Esophagus (tissue), 2 donors: Measurements from ENCODE around the gene PDXP. TPM values are rescaled to one million over a fixed set of nuclear protein-coding genes. Genes with fewer than 3 reads are reported as not detected.
A peak's percentile ranks its signal among the peaks of the same experiment; 100 is the strongest.
"Not testable (repeated sequence)": the region's sequence is repeated elsewhere in the genome, so short reads cannot be mapped to it uniquely, and the experiment has no call there.

ENCODE experiments used
- H3K27ac ChIP-seq, 2 donors: one replicate each; pipeline ENCODE4 v1.5.1; 2013; ENCODE audit warnings: low read depth in 2 of 2, mild to moderate bottlenecking in 2 of 2, inconsistent platforms in 1 of 2, low read length in 1 of 2, moderate library complexity in 1 of 2
- H3K27me3 ChIP-seq, 2 donors: one replicate each; pipeline ENCODE4 v1.6.1; 2013; ENCODE audit warnings: low read length in 2 of 2, control low read depth in 1 of 2, mild to moderate bottlenecking in 1 of 2; ENCODE audit not compliant: insufficient read depth in 2 of 2, control insufficient read depth in 1 of 2
- H3K36me3 ChIP-seq, 2 donors: one replicate each; pipeline ENCODE4 v1.6.1; 2013; ENCODE audit warnings: low read length in 1 of 2; ENCODE audit not compliant: control insufficient read depth in 2 of 2, insufficient read depth in 2 of 2
- H3K4me1 ChIP-seq, 2 donors: one replicate each; pipeline ENCODE4 v1.6.1; 2013; ENCODE audit warnings: low read length in 1 of 2; ENCODE audit not compliant: control insufficient read depth in 2 of 2, insufficient read depth in 2 of 2
- H3K4me3 ChIP-seq, 2 donors: one replicate each; pipeline ENCODE4 v1.5.1; 2013; ENCODE audit warnings: low read length in 2 of 2, mild to moderate bottlenecking in 2 of 2, low read depth in 1 of 2, moderate library complexity in 1 of 2
- H3K9me3 ChIP-seq, 2 donors: one replicate each; pipeline ENCODE4 v1.6.1; 2013; ENCODE audit warnings: mild to moderate bottlenecking in 2 of 2, low read depth in 1 of 2, low read length in 1 of 2, moderate library complexity in 1 of 2; ENCODE audit not compliant: control insufficient read depth in 2 of 2, insufficient read depth in 1 of 2
- WGBS, 2 donors: extraction: QIAGEN DNeasy Blood & Tissue Kit; methylation state at CpG; one replicate each; pipeline ENCODE4 v1.1.7; 2013; 5-methylcytosine and 5-hydroxymethylcytosine counted together
- polyA plus RNA-seq, 2 donors: library from polyadenylated mRNA; stranded (reverse); fragments of 200-250 nt; gene quantifications; one replicate each; pipeline ENCODE4 v1.2.3, GENCODE V29; 2013
- donor health status: healthy with polysubstance abuse.
- donor health status: Bipolar disorder and iron deficiency.

PDXP gene, protein sequence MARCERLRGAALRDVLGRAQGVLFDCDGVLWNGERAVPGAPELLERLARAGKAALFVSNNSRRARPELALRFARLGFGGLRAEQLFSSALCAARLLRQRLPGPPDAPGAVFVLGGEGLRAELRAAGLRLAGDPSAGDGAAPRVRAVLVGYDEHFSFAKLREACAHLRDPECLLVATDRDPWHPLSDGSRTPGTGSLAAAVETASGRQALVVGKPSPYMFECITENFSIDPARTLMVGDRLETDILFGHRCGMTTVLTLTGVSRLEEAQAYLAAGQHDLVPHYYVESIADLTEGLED
- polyA plus RNA-seq, result 1 to 10 TPM; 1.4 to 2.2 TPM

DNA sequence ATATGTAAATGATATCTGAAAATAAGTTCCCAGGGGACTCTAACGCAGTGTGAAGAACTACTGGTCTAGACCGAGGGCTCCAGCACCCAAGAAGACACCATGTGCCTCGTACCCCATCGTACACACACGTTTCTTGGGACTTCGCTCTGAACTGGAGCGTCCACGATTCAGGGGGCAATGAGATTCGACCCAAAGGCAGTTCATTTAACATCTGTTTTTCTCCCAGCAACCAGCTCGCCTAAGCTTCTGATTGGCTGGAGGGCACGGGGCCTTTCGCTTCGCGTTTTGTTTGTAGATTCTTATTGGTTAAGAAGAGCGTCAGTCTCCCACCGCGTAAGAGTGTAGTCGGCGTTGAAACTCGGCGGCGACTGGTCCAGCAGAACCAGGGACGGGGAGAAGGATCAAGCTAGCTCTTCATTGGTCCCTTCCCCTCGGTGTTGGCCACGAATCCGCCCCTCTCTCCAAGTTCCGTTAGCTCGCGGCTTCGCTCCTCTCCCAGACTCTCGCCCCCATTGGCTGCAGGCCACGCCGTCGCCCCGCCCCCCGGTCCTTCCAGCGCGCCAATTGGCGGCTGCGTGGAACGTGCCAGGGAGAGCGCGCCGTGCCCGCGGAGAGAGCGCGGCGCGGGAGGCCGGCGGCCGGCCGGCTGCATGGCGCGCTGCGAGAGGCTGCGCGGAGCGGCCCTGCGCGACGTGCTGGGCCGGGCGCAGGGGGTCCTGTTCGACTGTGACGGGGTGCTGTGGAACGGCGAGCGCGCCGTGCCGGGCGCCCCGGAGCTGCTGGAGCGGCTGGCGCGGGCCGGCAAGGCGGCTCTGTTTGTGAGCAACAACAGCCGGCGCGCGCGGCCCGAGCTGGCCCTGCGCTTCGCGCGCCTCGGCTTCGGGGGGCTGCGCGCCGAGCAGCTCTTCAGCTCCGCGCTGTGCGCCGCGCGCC is at the start of gene PDXP:
TSS of gene PDXP (plus strand) at position 591 of the 933 bp plus-strand sequence. CDS start at position 651, 60 bp downstream.
- H3K27ac ChIP-seq, result peak within 1 kb of the TSS; percentile 75 to 90
- H3K9me3 ChIP-seq, result no peaks in the 10 kb centered on the region
- H3K27me3 ChIP-seq, result no peaks in the 10 kb centered on the region
- 0 to 1% methylated on average over 73 to 101 of the region's 101 CpGs for WGBS, 2 donors
- peaks cover 2 to 5% of the 10 kb centered on the region in 2 donors for H3K36me3 ChIP-seq
- H3K4me1 ChIP-seq, result peaks cover 0 to 17% of the 10 kb centered on the region in 2 donors
- H3K4me3 ChIP-seq, result peak within 1 kb of the TSS; percentile 47 to 62

DNA sequence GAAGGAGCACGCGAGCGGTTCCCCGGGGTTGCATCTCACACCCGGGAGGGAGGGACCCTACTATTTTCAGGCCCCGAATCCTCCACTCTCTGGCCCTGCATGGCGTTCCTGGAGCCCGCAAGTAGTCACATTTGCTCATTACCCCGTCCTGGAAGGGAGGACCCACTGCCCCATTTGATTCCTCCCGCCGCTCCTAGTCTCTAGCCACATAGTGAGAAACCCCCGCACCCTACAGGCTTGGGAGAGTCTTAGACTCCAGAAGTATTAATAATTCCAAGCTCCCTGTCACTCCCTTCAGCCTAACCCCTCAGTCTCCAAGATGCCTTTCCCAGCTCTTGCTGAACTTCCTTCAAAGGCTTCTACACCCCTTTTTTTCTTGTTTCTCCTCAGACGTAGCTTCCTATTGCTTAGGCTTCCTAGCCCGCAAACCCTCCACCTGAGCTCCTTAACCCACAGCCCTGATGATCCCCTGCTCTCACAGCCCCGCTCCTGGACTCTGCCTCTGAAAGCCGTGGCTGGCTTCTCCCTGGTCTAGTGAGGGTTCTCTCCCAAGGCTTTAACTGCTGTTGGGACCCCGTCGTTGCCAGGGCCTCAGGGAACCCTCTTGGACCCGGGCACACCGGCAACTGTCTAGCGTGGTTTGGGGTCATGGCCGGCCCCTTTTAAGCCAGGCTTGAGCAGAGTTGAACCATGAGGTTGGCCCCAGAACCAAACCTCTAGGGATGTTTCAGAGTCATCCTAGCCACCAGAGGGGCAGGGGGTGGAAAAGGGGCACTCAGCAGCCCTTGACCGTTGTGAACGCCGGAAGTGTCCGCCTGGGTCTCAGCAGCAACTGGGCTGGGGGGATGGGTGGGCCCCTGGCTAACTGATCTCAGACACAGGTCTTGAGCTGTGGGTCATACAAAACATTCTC is 49.0 kb upstream of the PDXP start:
- Histone ChIP-seq H3K36me3 (peaks cover 0 to 3% of the 10 kb centered on the region in 2 donors), H3K4me3 (peak overlapping the region; percentile 89 to 91), H3K27me3 (no peaks in the 10 kb centered on the region), H3K4me1 (peaks cover 14 to 21% of the 10 kb centered on the region in 2 donors), H3K27ac (peak overlapping the region; percentile 96 to 98), H3K9me3 (no peaks in the 10 kb centered on the region)
- 9 to 10% methylated on average over 22 to 26 of the region's 26 CpGs for WGBS, 2 donors

DNA sequence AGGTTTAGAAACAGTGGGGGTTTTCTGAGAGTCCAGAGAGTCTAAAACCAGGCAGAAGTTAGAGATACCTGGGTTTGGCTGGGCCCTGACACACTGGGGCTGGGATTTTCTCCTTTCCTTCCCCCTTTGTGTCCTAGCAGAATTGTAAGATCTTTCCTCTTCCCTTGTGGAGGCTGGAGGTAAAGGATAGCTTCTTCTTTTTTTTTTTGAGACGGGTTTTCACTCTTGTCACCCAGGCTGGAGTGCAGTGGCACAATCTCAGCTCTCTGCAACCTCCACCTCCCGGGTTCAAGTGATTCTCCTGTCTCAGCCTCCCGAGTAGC is 48.4 kb upstream of the PDXP start:
- H3K36me3 ChIP-seq, H3K27me3 ChIP-seq, H3K9me3 ChIP-seq: not testable (repeated sequence)
- H3K4me3 ChIP-seq, result peak overlapping the region in 1 of 2 donors; percentile 89
- H3K27ac ChIP-seq, result peak overlapping the region; percentile 96 to 98
- H3K4me1 ChIP-seq, result peaks cover 14 to 21% of the 10 kb centered on the region in 2 donors
- 78 to 83% methylated on average over 3 of the region's 3 CpGs for WGBS, 2 donors

DNA sequence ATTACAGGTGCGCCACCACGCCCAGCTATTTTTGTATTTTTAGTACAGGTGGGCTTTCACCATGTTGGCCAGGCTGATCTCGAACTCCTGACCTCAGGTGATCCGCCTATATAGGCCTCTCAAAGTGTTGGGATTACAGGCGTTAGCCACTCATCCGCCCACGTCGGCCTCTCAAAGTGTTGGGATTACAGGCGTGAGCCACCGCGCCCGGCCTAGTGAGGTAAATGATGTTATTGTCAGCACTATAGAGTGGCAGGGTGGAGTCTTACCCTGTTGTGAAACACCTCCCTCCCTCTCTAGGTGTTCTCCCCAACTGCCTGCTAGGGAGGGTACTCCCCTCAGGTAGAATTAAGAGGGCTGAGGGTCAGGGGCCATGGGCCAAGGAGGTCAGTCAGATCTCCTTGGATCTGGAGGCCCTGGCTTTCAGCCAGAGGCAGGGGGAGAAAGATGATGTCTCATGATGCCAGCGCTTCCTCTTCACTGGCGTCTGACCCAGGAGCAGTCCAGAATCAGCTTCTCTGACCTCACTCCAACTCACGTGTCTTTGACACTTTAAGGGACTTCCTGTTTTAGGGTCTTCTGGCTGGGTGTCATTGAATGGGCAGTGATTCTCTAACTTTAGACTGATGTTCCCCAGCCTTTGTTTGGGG is 47.9 kb upstream of the PDXP start:
- Histone ChIP-seq H3K27ac (peak overlapping the region; percentile 96 to 98), H3K4me1 (peaks cover 14 to 21% of the 10 kb centered on the region in 2 donors), H3K4me3 (no peak overlapping the region), H3K27me3 (no peaks in the 10 kb centered on the region), H3K9me3 (no peaks in the 10 kb centered on the region), H3K36me3 (peaks cover 0 to 3% of the 10 kb centered on the region in 2 donors)
- WGBS, 2 donors, result 58 to 64% methylated on average over 15 of the region's 15 CpGs

DNA sequence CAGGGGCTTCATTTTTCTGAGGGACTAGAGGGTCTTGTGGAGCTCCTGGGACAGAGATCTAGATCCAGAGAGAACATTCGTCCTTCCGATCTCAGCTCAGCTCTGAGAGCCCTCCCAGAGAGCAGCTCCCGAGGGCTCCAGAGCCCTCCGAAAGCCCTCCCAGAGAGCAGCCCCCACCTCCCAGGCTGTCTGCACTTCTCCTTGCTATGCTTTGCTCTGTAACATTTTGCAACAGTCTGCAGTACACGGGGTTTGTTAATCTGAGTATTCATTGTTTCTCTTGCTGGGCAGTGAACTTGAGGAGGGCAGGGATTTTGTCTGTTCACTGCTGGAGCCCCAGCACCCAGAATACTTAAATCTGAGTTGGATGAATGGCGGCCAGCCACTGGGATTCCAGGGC is 47.3 kb upstream of the PDXP start:
- Histone ChIP-seq H3K9me3 (no peaks in the 10 kb centered on the region), H3K4me1 (peaks cover 14 to 21% of the 10 kb centered on the region in 2 donors), H3K27ac (peak overlapping the region in 1 of 2 donors; percentile 47), H3K27me3 (no peaks in the 10 kb centered on the region), H3K4me3 (no peak overlapping the region), H3K36me3 (peaks cover 3 to 5% of the 10 kb centered on the region in 2 donors)
- WGBS, 2 donors, result 71 to 73% methylated on average over 6 of the region's 6 CpGs

DNA sequence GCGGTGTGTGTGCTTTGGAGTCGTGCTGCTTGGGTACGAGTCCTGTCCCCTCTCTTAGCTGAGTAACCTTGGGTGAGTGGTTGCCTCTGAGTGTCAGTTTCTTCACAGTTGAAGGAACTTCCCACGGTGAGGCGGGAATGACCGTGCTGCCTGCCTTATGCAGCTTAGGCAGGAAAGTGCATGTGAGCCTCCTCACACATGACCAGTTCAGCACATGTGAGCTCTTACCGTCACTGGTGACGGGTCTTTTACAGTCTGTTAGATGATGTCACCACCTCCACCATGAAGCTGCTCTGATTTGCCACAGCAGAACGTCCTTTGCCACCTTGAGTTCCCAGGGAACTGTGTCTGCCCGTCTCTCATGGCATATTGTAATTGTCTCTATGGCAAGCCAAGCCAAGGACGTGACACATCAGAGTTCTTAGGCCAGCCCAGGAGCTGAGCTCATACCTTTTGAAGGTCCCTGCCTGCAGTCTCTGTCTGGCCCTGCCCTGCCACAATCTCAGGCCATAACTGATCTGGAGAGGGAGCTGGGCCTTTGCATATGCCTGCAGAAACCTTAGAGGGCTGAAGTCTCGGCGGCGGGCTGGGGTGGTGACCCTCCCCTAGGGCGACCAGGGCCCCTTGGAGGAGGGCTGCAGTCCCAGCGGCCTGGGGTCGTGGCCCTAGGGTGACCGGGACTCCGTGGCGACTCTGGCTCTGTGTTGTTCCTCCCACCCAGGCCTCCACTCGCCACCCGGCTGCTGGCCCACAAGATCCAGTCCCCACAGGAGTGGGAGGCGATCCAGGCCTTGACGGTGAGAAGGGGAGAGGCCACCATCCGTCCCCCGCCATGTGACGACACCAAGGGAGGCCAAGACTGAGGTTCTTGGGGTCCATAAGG is 42.1 kb upstream of the PDXP start:
- 90 to 91% methylated on average over 27 of the region's 27 CpGs for WGBS, 2 donors
- H3K9me3 ChIP-seq, result no peaks in the 10 kb centered on the region
- H3K27me3 ChIP-seq, result no peaks in the 10 kb centered on the region
- peaks cover 13 to 24% of the 10 kb centered on the region in 2 donors for H3K36me3 ChIP-seq
- H3K4me3 ChIP-seq, result no peak overlapping the region
- peak overlapping the region in 1 of 2 donors; percentile 26 for H3K27ac ChIP-seq
- H3K4me1 ChIP-seq, result peaks cover 4 to 9% of the 10 kb centered on the region in 2 donors

DNA sequence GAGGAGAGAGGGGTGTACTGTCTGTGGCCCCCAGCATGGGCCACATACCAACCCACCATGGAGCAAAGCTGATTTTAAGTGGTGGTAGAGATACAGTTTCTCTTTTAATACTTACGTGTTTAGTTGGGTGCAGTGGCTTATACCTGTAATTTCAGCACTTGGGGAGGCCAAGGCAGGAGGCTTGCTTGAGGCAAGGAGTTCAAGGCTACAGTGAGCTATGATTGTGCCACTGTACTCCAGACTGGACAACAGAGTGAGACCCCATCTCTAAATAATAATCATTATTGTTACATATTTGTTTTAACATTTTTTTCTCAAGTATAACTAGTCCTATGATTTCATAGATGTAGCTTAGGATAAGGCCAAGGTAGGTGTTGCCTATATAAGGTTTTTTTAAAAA is 41.1 kb upstream of the PDXP start:
- H3K36me3 ChIP-seq, result peaks cover 13 to 26% of the 10 kb centered on the region in 2 donors
- H3K9me3 ChIP-seq, result no peaks in the 10 kb centered on the region
- WGBS, 2 donors, result 88 to 89% methylated on average over 1 of the region's 1 CpG
- peaks cover 2 to 9% of the 10 kb centered on the region in 2 donors for H3K4me1 ChIP-seq
- no peak overlapping the region for H3K4me3 ChIP-seq
- H3K27me3 ChIP-seq, result no peaks in the 10 kb centered on the region
- no peak overlapping the region for H3K27ac ChIP-seq

DNA sequence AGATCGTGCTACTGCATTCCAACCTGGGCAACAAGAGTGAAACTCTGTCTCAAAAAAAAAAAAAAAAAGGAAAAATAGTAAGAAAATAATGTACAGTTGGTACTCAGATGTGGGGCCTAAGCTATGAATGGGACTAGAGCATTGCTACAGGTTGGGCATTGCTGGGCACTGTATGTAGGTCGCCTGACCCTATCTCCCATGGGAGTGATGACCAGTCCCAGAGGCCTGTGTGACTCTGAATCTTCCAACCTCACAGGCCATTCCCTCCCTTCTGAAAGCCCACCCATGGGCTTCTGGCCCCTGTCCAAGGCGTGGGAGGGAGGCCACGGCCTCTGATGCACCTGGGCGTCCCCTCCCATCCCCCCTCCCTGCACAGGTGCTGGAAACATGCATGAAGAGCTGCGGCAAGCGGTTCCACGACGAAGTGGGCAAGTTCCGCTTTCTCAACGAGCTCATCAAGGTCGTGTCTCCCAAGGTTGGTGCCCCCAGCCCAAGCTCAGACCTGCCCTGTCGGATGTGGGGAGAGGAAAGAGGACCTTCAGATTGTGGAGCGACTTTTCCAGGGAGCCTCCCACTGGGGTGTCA is 40.4 kb upstream of the PDXP start:
- H3K4me1 ChIP-seq, result peaks cover 2 to 4% of the 10 kb centered on the region in 2 donors
- no peaks in the 10 kb centered on the region for H3K9me3 ChIP-seq
- H3K4me3 ChIP-seq, result no peak overlapping the region
- H3K27ac ChIP-seq, result no peak overlapping the region
- WGBS, 2 donors, result 86 to 88% methylated on average over 14 of the region's 14 CpGs
- H3K27me3 ChIP-seq, result no peaks in the 10 kb centered on the region
- H3K36me3 ChIP-seq, result peaks cover 13 to 31% of the 10 kb centered on the region in 2 donors
